DOHH2 (cell line): Measurements from ENCODE around the gene PLXNA1.

Experiments used
- H3F3A ChIP-seq: fragments of 200-600 bp; sonication (generic), shearing (Covaris generic); 2 replicates; pipeline ENCODE4 v1.6.0; 2016; ENCODE audit warnings: antibody characterized with exemption, mild to moderate bottlenecking; ENCODE audit not compliant: control insufficient read depth, insufficient read depth
- H3K27ac ChIP-seq: fragments of 200-600 bp; sonication (generic); 2 replicates; pipeline ENCODE4 v1.5.1; 2014; ENCODE audit warnings: low read depth, mild to moderate bottlenecking, low read length, moderate library complexity
- H3K27me3 ChIP-seq: fragments of 200-600 bp; sonication (generic); 2 replicates; pipeline ENCODE4 v1.6.1; 2014; ENCODE audit warnings: mild to moderate bottlenecking, low read length, mixed read lengths; ENCODE audit not compliant: control insufficient read depth
- H3K36me3 ChIP-seq: fragments of 200-600 bp; sonication (generic); 2 replicates; pipeline ENCODE4 v1.6.1; 2014; ENCODE audit warnings: mild to moderate bottlenecking, low read length, moderate library complexity, mixed read lengths; ENCODE audit not compliant: control insufficient read depth
- H3K4me1 ChIP-seq: fragments of 200-600 bp; sonication (generic); 2 replicates; pipeline ENCODE4 v1.6.1; 2014; ENCODE audit warnings: mild to moderate bottlenecking, low read length, mixed read lengths; ENCODE audit not compliant: control insufficient read depth
- H3K4me2 ChIP-seq: fragments of 200-600 bp; sonication (generic); 2 replicates; pipeline ENCODE4 v1.6.0; 2014; ENCODE audit warnings: mild to moderate bottlenecking, low read length, moderate library complexity
- H3K4me3 ChIP-seq: fragments of 200-600 bp; sonication (generic); 2 replicates; pipeline ENCODE4 v1.5.1; 2014; ENCODE audit warnings: mild to moderate bottlenecking, low read length, mixed read lengths
- H3K79me2 ChIP-seq: fragments of 200-600 bp; sonication (generic); 2 replicates; pipeline ENCODE4 v1.6.1; 2014; ENCODE audit warnings: mild to moderate bottlenecking, low read length, mixed read lengths; ENCODE audit not compliant: control insufficient read depth
- H3K9me2 ChIP-seq: fragments of 200-600 bp; sonication (generic); replicated peaks from 2 replicates; pipeline ENCODE4 v1.6.1; 2014; ENCODE audit warnings: mild to moderate bottlenecking, low read length, mixed read lengths; ENCODE audit not compliant: control insufficient read depth
- H3K9me3 ChIP-seq: fragments of 200-600 bp; sonication (generic); 2 replicates; pipeline ENCODE4 v1.6.1; 2014; ENCODE audit warnings: antibody characterized with exemption, low read length, mixed read lengths; ENCODE audit not compliant: control insufficient read depth, insufficient read depth
- H4K20me1 ChIP-seq: fragments of 200-600 bp; sonication (generic); 2 replicates; pipeline ENCODE4 v1.6.0; 2014; ENCODE audit warnings: low read depth, mild to moderate bottlenecking, antibody characterized with exemption, low read length, moderate library complexity; ENCODE audit not compliant: control insufficient read depth, insufficient read depth
- EZH2phosphoT487 ChIP-seq: fragments of 200-600 bp; sonication (generic); IDR thresholded peaks from 2 replicates; pipeline ENCODE4 v1.6.1; 2017; ENCODE audit warnings: borderline replicate concordance, mild to moderate bottlenecking, antibody characterized with exemption, low read length, moderate library complexity, mixed read lengths
- TF ChIP-seq, protein P1 (sequence below): fragments of 200-600 bp; sonication (generic); IDR thresholded peaks from one replicate; pipeline ENCODE4 v1.5.1; 2014; ENCODE audit warnings: antibody characterized with exemption, mild to moderate bottlenecking, low read depth, low read length; ENCODE audit not compliant: poor library complexity, severe bottlenecking

Gene PLXNA1

DNA sequence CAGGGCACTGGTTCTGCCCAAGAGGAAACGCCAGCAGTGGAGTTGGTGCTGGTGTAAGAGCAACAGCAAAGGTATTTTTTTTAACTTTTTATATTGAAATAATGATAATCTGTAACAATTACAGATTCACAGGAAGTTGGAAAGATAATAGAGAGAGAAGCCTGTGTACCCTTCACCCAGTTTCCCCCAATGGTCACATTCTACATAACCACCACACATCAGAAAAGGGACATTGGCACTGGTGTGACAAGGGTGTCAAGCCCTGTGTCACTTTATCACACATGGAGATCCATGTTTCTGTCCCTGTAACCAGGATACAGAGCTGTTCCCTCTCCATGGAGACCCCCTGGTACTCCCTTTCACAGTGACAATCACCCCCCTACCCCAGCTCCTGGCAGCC lies 9.1 kb upstream of the PLXNA1 start:
- Histone ChIP-seq H3K9me2 (no peaks in the 10 kb centered on the region), H3F3A (no peaks in the 10 kb centered on the region), H4K20me1 (no peaks in the 10 kb centered on the region), H3K36me3 (no peaks in the 10 kb centered on the region), H3K27ac (no peak overlapping the region), H3K4me2 (no peak overlapping the region), H3K9me3 (peaks cover 8% of the 10 kb centered on the region; the same call in 1 of the 2 replicates), H3K27me3 (peaks cover 15% of the 10 kb centered on the region), H3K4me3 (no peak overlapping the region), H3K4me1 (no peaks in the 10 kb centered on the region), H3K79me2 (no peaks in the 10 kb centered on the region)
- TF ChIP-seq, protein P1, sequence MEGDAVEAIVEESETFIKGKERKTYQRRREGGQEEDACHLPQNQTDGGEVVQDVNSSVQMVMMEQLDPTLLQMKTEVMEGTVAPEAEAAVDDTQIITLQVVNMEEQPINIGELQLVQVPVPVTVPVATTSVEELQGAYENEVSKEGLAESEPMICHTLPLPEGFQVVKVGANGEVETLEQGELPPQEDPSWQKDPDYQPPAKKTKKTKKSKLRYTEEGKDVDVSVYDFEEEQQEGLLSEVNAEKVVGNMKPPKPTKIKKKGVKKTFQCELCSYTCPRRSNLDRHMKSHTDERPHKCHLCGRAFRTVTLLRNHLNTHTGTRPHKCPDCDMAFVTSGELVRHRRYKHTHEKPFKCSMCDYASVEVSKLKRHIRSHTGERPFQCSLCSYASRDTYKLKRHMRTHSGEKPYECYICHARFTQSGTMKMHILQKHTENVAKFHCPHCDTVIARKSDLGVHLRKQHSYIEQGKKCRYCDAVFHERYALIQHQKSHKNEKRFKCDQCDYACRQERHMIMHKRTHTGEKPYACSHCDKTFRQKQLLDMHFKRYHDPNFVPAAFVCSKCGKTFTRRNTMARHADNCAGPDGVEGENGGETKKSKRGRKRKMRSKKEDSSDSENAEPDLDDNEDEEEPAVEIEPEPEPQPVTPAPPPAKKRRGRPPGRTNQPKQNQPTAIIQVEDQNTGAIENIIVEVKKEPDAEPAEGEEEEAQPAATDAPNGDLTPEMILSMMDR, result no peak

DNA sequence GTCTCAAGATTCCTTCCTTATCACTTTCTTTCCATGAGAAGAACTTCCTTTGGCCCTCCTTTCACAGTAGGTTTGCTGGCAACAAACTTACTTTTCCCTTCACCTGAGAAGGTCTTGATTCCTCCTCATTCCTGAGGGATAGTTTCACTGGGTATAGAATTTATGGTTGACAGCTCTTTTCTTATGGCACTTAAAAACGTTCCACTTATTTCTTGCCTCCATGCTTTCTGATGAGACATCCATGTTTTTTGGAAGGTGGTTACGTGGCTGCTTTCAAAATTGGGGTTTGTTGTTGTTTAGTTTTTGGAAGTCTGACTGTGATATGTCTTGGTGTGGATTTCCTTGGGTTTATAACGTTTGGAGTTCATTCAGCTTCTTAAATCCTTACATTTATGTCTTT lies 8.2 kb upstream of the PLXNA1 start:
- no peaks in the 10 kb centered on the region for H3K9me2 ChIP-seq
- no peaks in the 10 kb centered on the region for H3K79me2 ChIP-seq
- no peak overlapping the region for H3K4me2 ChIP-seq
- TF ChIP-seq, protein P1, result no peak
- no peak for TF ChIP-seq EZH2phosphoT487
- peaks cover 11% of the 10 kb centered on the region for H3K27me3 ChIP-seq
- H3K4me1 ChIP-seq, result no peaks in the 10 kb centered on the region
- no peak overlapping the region for H3K4me3 ChIP-seq
- no peaks in the 10 kb centered on the region for H4K20me1 ChIP-seq
- no peaks in the 10 kb centered on the region for H3F3A ChIP-seq
- no peaks in the 10 kb centered on the region for H3K36me3 ChIP-seq
- H3K9me3 ChIP-seq, result peaks cover 8% of the 10 kb centered on the region; the same call in 1 of the 2 replicates
- H3K27ac ChIP-seq, result no peak overlapping the region

DNA sequence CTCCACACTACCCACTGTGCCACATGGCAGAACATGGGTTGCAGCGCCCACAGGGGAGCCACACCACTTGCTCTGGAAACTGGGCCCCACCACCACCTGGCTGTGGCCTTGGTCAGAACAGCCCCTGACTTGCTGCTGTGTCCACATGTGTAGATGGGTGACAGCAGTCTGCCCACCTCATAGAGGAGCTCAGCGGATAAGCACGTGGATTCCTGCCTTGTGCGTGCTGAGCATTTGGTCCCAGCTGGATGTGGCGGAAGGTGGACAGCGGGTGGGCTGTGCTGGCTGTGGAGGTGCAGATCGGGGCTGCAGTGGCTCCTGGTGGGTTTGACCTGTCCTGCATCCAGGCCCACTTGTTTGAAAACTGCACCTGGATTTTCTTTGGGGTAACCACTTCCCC lies 6.0 kb upstream of the PLXNA1 start:
- no peaks in the 10 kb centered on the region for H3K9me2 ChIP-seq

More for the DNA sequence above, 6.0 kb upstream of the PLXNA1 start:
- H3K27me3 ChIP-seq, result peaks cover 19% of the 10 kb centered on the region
- no peak overlapping the region for H3K27ac ChIP-seq
- peaks cover 8% of the 10 kb centered on the region for H3K4me1 ChIP-seq
- no peak overlapping the region for H3K4me3 ChIP-seq
- no peaks in the 10 kb centered on the region for H4K20me1 ChIP-seq
- H3K79me2 ChIP-seq, result no peaks in the 10 kb centered on the region
- H3K36me3 ChIP-seq, result no peaks in the 10 kb centered on the region
- peaks cover 8% of the 10 kb centered on the region; the same call in 1 of the 2 replicates for H3K9me3 ChIP-seq
- no peaks in the 10 kb centered on the region for H3F3A ChIP-seq
- no peak overlapping the region for H3K4me2 ChIP-seq
- TF ChIP-seq, protein P1, result no peak
